Loucy (cell line): ENCODE measurements around the gene SETX.

Source experiments
- H2AFZ ChIP-seq: fragments of 200-600 bp; sonication (generic); 2 replicates; pipeline ENCODE4 v1.6.0; 2016; ENCODE audit warnings: antibody characterized with exemption, mild to moderate bottlenecking, low read length, moderate library complexity
- H3F3A ChIP-seq: fragments of 200-600 bp; 2 replicates; pipeline ENCODE4 v1.6.0; 2016; ENCODE audit warnings: antibody characterized with exemption, low read depth, mild to moderate bottlenecking
- H3K27me3 ChIP-seq: fragments of 200-600 bp; sonication (generic); 2 replicates; pipeline ENCODE4 v1.6.1; 2014; ENCODE audit warnings: low read length, mild to moderate bottlenecking; ENCODE audit not compliant: insufficient read depth, poor library complexity, severe bottlenecking
- H3K36me3 ChIP-seq: fragments of 200-600 bp; sonication (generic); 2 replicates; pipeline ENCODE4 v1.6.1; 2016; ENCODE audit warnings: low read length; ENCODE audit not compliant: insufficient read depth
- H3K4me1 ChIP-seq: fragments of 200-600 bp; sonication (generic); 2 replicates; pipeline ENCODE4 v1.5.1; 2014; ENCODE audit warnings: low read length, mild to moderate bottlenecking; ENCODE audit not compliant: insufficient read depth, poor library complexity, severe bottlenecking
- H3K4me2 ChIP-seq: fragments of 200-600 bp; sonication (generic); 2 replicates; pipeline ENCODE4 v1.6.0; 2014; ENCODE audit warnings: antibody characterized with exemption, low read length, low read depth, mild to moderate bottlenecking; ENCODE audit not compliant: poor library complexity, severe bottlenecking
- H3K4me3 ChIP-seq: fragments of 200-600 bp; sonication (generic); 2 replicates; pipeline ENCODE4 v1.5.1; 2014; ENCODE audit warnings: low read length, mild to moderate bottlenecking, mixed read lengths; ENCODE audit not compliant: poor library complexity, severe bottlenecking
- H3K79me2 ChIP-seq: fragments of 200-600 bp; sonication (generic); 2 replicates; pipeline ENCODE4 v1.6.1; 2014; ENCODE audit warnings: low read length; ENCODE audit not compliant: insufficient read depth
- H3K9ac ChIP-seq: fragments of 200-600 bp; sonication (generic); 2 replicates; pipeline ENCODE4 v1.6.0; 2014; ENCODE audit warnings: mild to moderate bottlenecking, low read depth, low read length, moderate library complexity; ENCODE audit not compliant: poor library complexity, severe bottlenecking
- H3K9me2 ChIP-seq: fragments of 200-600 bp; sonication (generic); replicated peaks from 2 replicates; pipeline ENCODE4 v1.6.1; 2016; ENCODE audit warnings: low read depth, low read length, mixed read lengths
- H3K9me3 ChIP-seq: fragments of 200-600 bp; sonication (generic); 2 replicates; pipeline ENCODE4 v1.6.1; 2014; ENCODE audit warnings: mild to moderate bottlenecking, antibody characterized with exemption, low read length, low read depth; ENCODE audit not compliant: insufficient read depth
- H4K20me1 ChIP-seq: fragments of 200-600 bp; sonication (generic); 2 replicates; pipeline ENCODE4 v1.6.0; 2014; ENCODE audit warnings: antibody characterized with exemption, low read length, mild to moderate bottlenecking; ENCODE audit not compliant: insufficient read depth, poor library complexity, severe bottlenecking
- CTCF ChIP-seq: fragments of 200-600 bp; sonication (generic); conservative IDR thresholded peaks from 2 replicates; pipeline ENCODE4 v1.5.1; 2014; ENCODE audit warnings: mild to moderate bottlenecking, antibody characterized with exemption, low read length
- EZH2phosphoT487 ChIP-seq: fragments of 200-600 bp; IDR thresholded peaks from 2 replicates; pipeline ENCODE4 v1.6.1; 2018; ENCODE audit warnings: antibody characterized with exemption, mild to moderate bottlenecking, moderate library complexity, borderline replicate concordance

SETX gene

GRCh38 chr9:132341177-132341840 lies 13.5 kb downstream of the SETX start:
- Histone ChIP-seq H4K20me1 (peaks cover 26% of the 10 kb centered on the region), H3K9me3 (no peaks in the 10 kb centered on the region), H3K79me2 (peaks cover 22% of the 10 kb centered on the region; the same call in 1 of the 2 replicates), H3K4me2 (no peak overlapping the region), H3F3A (no peaks in the 10 kb centered on the region), H3K9me2 (no peaks in the 10 kb centered on the region), H3K36me3 (peaks cover 82% of the 10 kb centered on the region), H3K4me1 (no peaks in the 10 kb centered on the region), H3K27me3 (no peaks in the 10 kb centered on the region), H3K9ac (no peak overlapping the region), H2AFZ (no peak overlapping the region), H3K4me3 (no peak overlapping the region)
- TF ChIP-seq CTCF = no peak
- TF ChIP-seq EZH2phosphoT487 = no peak

- no peaks in the 10 kb centered on the region for H3K9me3 ChIP-seq
- H3K9me2 ChIP-seq = no peaks in the 10 kb centered on the region
- H3K4me1 ChIP-seq = no peaks in the 10 kb centered on the region
- no peaks in the 10 kb centered on the region for H4K20me1 ChIP-seq
- H3K9ac ChIP-seq = no peak overlapping the region
- H2AFZ ChIP-seq = no peak overlapping the region
- H3K27me3 ChIP-seq = no peaks in the 10 kb centered on the region
- H3K36me3 ChIP-seq = peaks cover 78% of the 10 kb centered on the region
- TF ChIP-seq EZH2phosphoT487 (no peak), CTCF (no peak)
- no peak overlapping the region for H3K4me2 ChIP-seq
- H3K4me3 ChIP-seq = no peak overlapping the region
- H3F3A ChIP-seq = no peaks in the 10 kb centered on the region
- no peaks in the 10 kb centered on the region for H3K79me2 ChIP-seq
Observed at GRCh38 chr9:132334364-132334763, 20.4 kb downstream of the SETX start.

GRCh38 chr9:132333556-132333955 lies 21.2 kb downstream of the SETX start:
- Histone ChIP-seq H3K9ac (no peak overlapping the region), H3K9me3 (no peaks in the 10 kb centered on the region), H3K36me3 (peaks cover 80% of the 10 kb centered on the region), H3K4me2 (no peak overlapping the region), H3K9me2 (no peaks in the 10 kb centered on the region), H3K4me3 (no peak overlapping the region), H3K27me3 (no peaks in the 10 kb centered on the region), H3F3A (no peaks in the 10 kb centered on the region), H3K79me2 (no peaks in the 10 kb centered on the region), H3K4me1 (no peaks in the 10 kb centered on the region), H4K20me1 (no peaks in the 10 kb centered on the region), H2AFZ (no peak overlapping the region)
- no peak for TF ChIP-seq CTCF
- TF ChIP-seq EZH2phosphoT487 = no peak
